ENCODE measurements around the gene DYNC2H1.

DYNC2H1 gene

DNA sequence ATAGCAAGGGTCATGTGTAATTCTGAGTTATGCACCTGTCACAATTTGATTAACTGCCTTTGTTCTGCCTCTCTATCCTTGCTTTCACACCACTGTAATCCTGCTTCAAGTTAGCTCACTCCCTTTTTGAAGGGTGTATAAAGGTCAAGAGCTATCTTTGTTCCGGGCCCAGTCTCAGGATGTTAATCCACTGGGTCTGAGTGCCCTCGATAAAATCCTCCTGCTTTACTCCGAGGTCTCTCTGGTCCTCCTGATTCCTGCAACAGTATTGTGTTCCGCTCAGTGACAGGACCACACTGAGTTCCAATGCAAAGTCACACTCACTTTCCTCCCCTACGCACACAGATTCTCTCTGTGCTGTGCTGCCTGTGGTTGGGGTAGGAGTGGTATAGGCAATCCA lies 186.5 kb downstream of the DYNC2H1 start:
- H3K9ac ChIP-seq (ENCODE audit: low read depth, low read length): no peak overlapping the region
- no peak overlapping the region for H2AFZ ChIP-seq (ENCODE audit: low read depth, low read length)
- no peak for TF ChIP-seq EZH2 (IDR thresholded peaks at IDR 0.05; ENCODE audit: borderline replicate concordance, low read depth, low read length, severe bottlenecking)
- TF ChIP-seq, protein P1, sequence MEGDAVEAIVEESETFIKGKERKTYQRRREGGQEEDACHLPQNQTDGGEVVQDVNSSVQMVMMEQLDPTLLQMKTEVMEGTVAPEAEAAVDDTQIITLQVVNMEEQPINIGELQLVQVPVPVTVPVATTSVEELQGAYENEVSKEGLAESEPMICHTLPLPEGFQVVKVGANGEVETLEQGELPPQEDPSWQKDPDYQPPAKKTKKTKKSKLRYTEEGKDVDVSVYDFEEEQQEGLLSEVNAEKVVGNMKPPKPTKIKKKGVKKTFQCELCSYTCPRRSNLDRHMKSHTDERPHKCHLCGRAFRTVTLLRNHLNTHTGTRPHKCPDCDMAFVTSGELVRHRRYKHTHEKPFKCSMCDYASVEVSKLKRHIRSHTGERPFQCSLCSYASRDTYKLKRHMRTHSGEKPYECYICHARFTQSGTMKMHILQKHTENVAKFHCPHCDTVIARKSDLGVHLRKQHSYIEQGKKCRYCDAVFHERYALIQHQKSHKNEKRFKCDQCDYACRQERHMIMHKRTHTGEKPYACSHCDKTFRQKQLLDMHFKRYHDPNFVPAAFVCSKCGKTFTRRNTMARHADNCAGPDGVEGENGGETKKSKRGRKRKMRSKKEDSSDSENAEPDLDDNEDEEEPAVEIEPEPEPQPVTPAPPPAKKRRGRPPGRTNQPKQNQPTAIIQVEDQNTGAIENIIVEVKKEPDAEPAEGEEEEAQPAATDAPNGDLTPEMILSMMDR (IDR thresholded peaks at IDR 0.05; ENCODE audit: borderline replicate concordance, extremely low read depth, low read length, poor library complexity, severe bottlenecking): no peak
- no peaks in the 10 kb centered on the region for H4K20me1 ChIP-seq (ENCODE audit: insufficient read depth, low read length)
- ATAC-seq (ENCODE audit: insufficient read depth, low read depth): no peak
- H3K4me2 ChIP-seq (ENCODE audit: insufficient read depth, low read length): no peak overlapping the region
- no peaks in the 10 kb centered on the region for H3K27me3 ChIP-seq (ENCODE audit: insufficient read depth, low read length, poor library complexity)
- no peak overlapping the region for H3K27ac ChIP-seq (ENCODE audit: low read length)
- H3K4me1 ChIP-seq (ENCODE audit: insufficient read depth, low read length): no peaks in the 10 kb centered on the region
- no peaks in the 10 kb centered on the region for H3K79me2 ChIP-seq (ENCODE audit: insufficient read depth, low read length)
- H3K4me3 ChIP-seq (ENCODE audit: low read depth in 1 of 2, low read length in 2 of 2): no peak overlapping the region
- peak; percentile 28 for DNase-seq
- H3K36me3 ChIP-seq (ENCODE audit: insufficient read depth, low read length): no peaks in the 10 kb centered on the region
- peaks cover 19% of the 10 kb centered on the region for H3K9me3 ChIP-seq (ENCODE audit: insufficient read depth, low read length, severe bottlenecking)

DNA sequence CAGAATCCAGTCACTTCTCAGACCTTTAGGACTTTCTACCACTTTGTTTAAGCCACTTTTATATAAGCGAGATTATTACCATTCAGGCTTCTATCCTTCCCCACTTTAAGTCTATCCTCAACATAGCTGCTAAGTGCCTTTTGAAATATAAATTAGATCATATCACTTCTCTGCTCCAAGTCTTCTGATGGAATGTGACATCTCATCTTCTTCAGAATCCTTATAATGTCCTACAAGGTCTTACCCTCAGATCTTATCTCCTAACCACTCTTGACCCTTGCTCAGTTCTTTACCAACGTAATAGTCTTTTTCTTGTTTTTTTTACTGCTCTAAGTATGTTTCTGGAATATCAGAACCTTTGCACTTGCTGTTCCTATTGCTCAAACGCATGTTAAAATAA lies 188.7 kb downstream of the DYNC2H1 start:
- no peak overlapping the region for H3K4me2 ChIP-seq (ENCODE audit: insufficient read depth, low read length)
- no peak for TF ChIP-seq EZH2 (IDR thresholded peaks at IDR 0.05; ENCODE audit: borderline replicate concordance, low read depth, low read length, severe bottlenecking)
- TF ChIP-seq, protein P1 (IDR thresholded peaks at IDR 0.05; ENCODE audit: borderline replicate concordance, extremely low read depth, low read length, poor library complexity, severe bottlenecking): no peak

DNA sequence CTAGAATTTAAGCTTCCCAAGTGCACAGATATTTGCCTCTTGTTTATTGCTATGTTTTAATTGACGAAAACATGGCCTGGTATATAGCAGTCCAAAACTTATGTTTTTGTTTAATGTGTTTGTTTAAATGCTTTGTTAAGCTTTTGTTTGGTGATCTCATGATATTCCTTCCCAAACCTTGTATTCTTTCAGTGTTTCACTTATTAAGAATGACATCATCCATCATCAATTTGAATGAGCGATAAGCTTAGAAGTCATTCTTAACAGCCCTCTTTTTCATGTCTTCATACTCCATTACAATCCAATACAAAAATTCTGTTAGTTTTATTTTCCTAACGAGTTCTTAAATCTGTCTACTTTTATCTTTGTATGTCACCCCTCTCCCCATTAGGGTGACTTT lies 206.0 kb downstream of the DYNC2H1 start:
- TF ChIP-seq EZH2 (IDR thresholded peaks at IDR 0.05; ENCODE audit: borderline replicate concordance, low read depth, low read length, severe bottlenecking): no peak
- TF ChIP-seq, protein P1 (IDR thresholded peaks at IDR 0.05; ENCODE audit: borderline replicate concordance, extremely low read depth, low read length, poor library complexity, severe bottlenecking): no peak
- Histone ChIP-seq H3K79me2 (ENCODE audit: insufficient read depth, low read length) (no peaks in the 10 kb centered on the region), H2AFZ (ENCODE audit: low read depth, low read length) (no peak overlapping the region), H4K20me1 (ENCODE audit: insufficient read depth, low read length) (no peaks in the 10 kb centered on the region), H3K27me3 (ENCODE audit: insufficient read depth, low read length, poor library complexity) (no peaks in the 10 kb centered on the region), H3K4me2 (ENCODE audit: insufficient read depth, low read length) (no peak overlapping the region), H3K4me1 (ENCODE audit: insufficient read depth, low read length) (no peaks in the 10 kb centered on the region), H3K4me3 (ENCODE audit: low read depth in 1 of 2, low read length in 2 of 2) (no peak overlapping the region), H3K9me3 (ENCODE audit: insufficient read depth, low read length, severe bottlenecking) (no peaks in the 10 kb centered on the region), H3K27ac (ENCODE audit: low read length) (no peak overlapping the region), H3K36me3 (ENCODE audit: insufficient read depth, low read length) (no peaks in the 10 kb centered on the region), H3K9ac (ENCODE audit: low read depth, low read length) (no peak overlapping the region)
- DNase-seq (no peak), ATAC-seq (ENCODE audit: insufficient read depth, low read depth) (no peak)

More for the DNA sequence above, 188.7 kb downstream of the DYNC2H1 start:
- no peaks in the 10 kb centered on the region for H3K27me3 ChIP-seq (ENCODE audit: insufficient read depth, low read length, poor library complexity)
- no peak overlapping the region for H3K4me3 ChIP-seq (ENCODE audit: low read depth in 1 of 2, low read length in 2 of 2)
- ATAC-seq (ENCODE audit: insufficient read depth, low read depth) (no peak), DNase-seq (no peak)
- H3K27ac ChIP-seq (ENCODE audit: low read length): no peak overlapping the region
- H3K4me1 ChIP-seq (ENCODE audit: insufficient read depth, low read length): no peaks in the 10 kb centered on the region
- H4K20me1 ChIP-seq (ENCODE audit: insufficient read depth, low read length): no peaks in the 10 kb centered on the region
- no peaks in the 10 kb centered on the region for H3K36me3 ChIP-seq (ENCODE audit: insufficient read depth, low read length)
- H3K79me2 ChIP-seq (ENCODE audit: insufficient read depth, low read length): no peaks in the 10 kb centered on the region
- H3K9ac ChIP-seq (ENCODE audit: low read depth, low read length): no peak overlapping the region
- peaks cover 16% of the 10 kb centered on the region for H3K9me3 ChIP-seq (ENCODE audit: insufficient read depth, low read length, severe bottlenecking)
- no peak overlapping the region for H2AFZ ChIP-seq (ENCODE audit: low read depth, low read length)

DNA sequence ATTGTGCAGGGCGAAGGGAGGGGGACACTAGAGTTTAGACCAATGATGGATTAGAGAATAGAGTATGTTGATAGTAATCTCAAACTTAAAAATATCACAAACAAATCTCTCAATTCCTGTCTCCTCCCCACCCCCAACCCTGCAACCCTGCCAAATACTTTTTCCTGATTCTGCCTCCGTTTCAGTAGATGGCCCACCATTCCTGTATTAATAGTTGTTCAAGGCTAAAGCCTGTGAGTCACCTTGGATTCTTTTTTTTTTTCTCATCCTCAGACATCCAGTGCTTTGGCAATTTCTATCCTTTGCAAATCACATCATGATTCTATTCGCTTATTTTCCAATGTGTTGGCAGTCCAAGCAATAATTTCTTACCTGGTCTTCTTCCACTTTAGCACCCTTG lies 207.9 kb downstream of the DYNC2H1 start:
- Histone ChIP-seq H3K4me2 (ENCODE audit: insufficient read depth, low read length) (no peak overlapping the region), H3K9me3 (ENCODE audit: insufficient read depth, low read length, severe bottlenecking) (no peaks in the 10 kb centered on the region), H4K20me1 (ENCODE audit: insufficient read depth, low read length) (no peaks in the 10 kb centered on the region), H3K4me3 (ENCODE audit: low read depth in 1 of 2, low read length in 2 of 2) (no peak overlapping the region), H3K36me3 (ENCODE audit: insufficient read depth, low read length) (no peaks in the 10 kb centered on the region), H3K79me2 (ENCODE audit: insufficient read depth, low read length) (no peaks in the 10 kb centered on the region), H2AFZ (ENCODE audit: low read depth, low read length) (no peak overlapping the region), H3K27ac (ENCODE audit: low read length) (no peak overlapping the region), H3K27me3 (ENCODE audit: insufficient read depth, low read length, poor library complexity) (no peaks in the 10 kb centered on the region), H3K4me1 (ENCODE audit: insufficient read depth, low read length) (no peaks in the 10 kb centered on the region), H3K9ac (ENCODE audit: low read depth, low read length) (no peak overlapping the region)
- TF ChIP-seq, protein P1 (IDR thresholded peaks at IDR 0.05; ENCODE audit: borderline replicate concordance, extremely low read depth, low read length, poor library complexity, severe bottlenecking): no peak
- TF ChIP-seq EZH2 (IDR thresholded peaks at IDR 0.05; ENCODE audit: borderline replicate concordance, low read depth, low read length, severe bottlenecking): no peak
- no peak for ATAC-seq (ENCODE audit: insufficient read depth, low read depth)
- DNase-seq: no peak
